Neutrophil (primary cell): ENCODE results near the gene CHKA.
A peak's percentile ranks its signal among the peaks of the same experiment; 100 is the strongest.

Source experiments
- H3K27ac ChIP-seq: fragments of 200-600 bp; sonication (generic); 2 replicates; pipeline ENCODE4 v1.5.1; 2016; ENCODE audit warnings: mild to moderate bottlenecking, moderate library complexity
- H3K27me3 ChIP-seq: fragments of 200-600 bp; sonication (generic); 2 replicates; pipeline ENCODE4 v1.6.0; 2016; ENCODE audit warnings: mild to moderate bottlenecking
- H3K36me3 ChIP-seq: fragments of 200-600 bp; sonication (generic); 2 replicates; pipeline ENCODE4 v1.5.1; 2017
- H3K4me1 ChIP-seq, 2 experiments: fragments of 200-600 bp in 1 of 2; sonication (generic) in 1 of 2; 1 replicate in 1 of 2; 2 replicates in 1 of 2; pipeline versions ENCODE4 v1.5.1 to v1.6.1; 2013 to 2016; ENCODE audit warnings: low read depth in 1 of 2, low read length in 1 of 2, mild to moderate bottlenecking in 1 of 2, moderate library complexity in 1 of 2; ENCODE audit not compliant: control insufficient read depth in 1 of 2, insufficient read depth in 1 of 2
- H3K4me3 ChIP-seq, 2 experiments: fragments of 200-600 bp in 1 of 2; sonication (generic) in 1 of 2; 1 replicate in 1 of 2; 2 replicates in 1 of 2; pipeline ENCODE4 v1.5.1; 2013 to 2016; ENCODE audit warnings: low read depth in 1 of 2, low read length in 1 of 2, mild to moderate bottlenecking in 1 of 2, moderate library complexity in 1 of 2
- H3K9me3 ChIP-seq: fragments of 200-600 bp; sonication (generic); 2 replicates; pipeline ENCODE4 v1.5.1; 2016
- CTCF ChIP-seq: fragments of 200-600 bp; sonication (generic); IDR thresholded peaks from 2 replicates; pipeline ENCODE4 v1.5.1; 2016; ENCODE audit warnings: antibody characterized with exemption

CHKA gene

GRCh38 chr11:68014947-68015447, 106.2 kb downstream of the CHKA start:
- peak overlapping the region; percentile 95 for H3K27ac ChIP-seq
- peaks cover 46 to 47% of the 10 kb centered on the region in 2 experiments for H3K4me1 ChIP-seq
- H3K27me3 ChIP-seq: no peaks in the 10 kb centered on the region

GRCh38 chr11:68014157-68014946, 106.8 kb downstream of the CHKA start:
- no peaks in the 10 kb centered on the region for H3K27me3 ChIP-seq
- no peak overlapping the region for H3K4me3 ChIP-seq
- peak overlapping the region; percentile 95 for H3K27ac ChIP-seq
- TF ChIP-seq CTCF: no peak
- no peaks in the 10 kb centered on the region for H3K9me3 ChIP-seq
- peaks cover 53 to 54% of the 10 kb centered on the region in 2 experiments for H3K4me1 ChIP-seq
- peaks cover 50% of the 10 kb centered on the region for H3K36me3 ChIP-seq

More at GRCh38 chr11:68014947-68015447, 106.2 kb downstream of the CHKA start:
- no peak for TF ChIP-seq CTCF
- Histone ChIP-seq H3K4me3 (no peak overlapping the region), H3K36me3 (peaks cover 56% of the 10 kb centered on the region), H3K9me3 (no peaks in the 10 kb centered on the region)

- peaks cover 60% of the 10 kb centered on the region in 2 experiments for H3K4me1 ChIP-seq
- no peak overlapping the region for H3K4me3 ChIP-seq
- TF ChIP-seq CTCF: no peak
- H3K27me3 ChIP-seq: no peaks in the 10 kb centered on the region
- H3K27ac ChIP-seq: peak overlapping the region; percentile 95
- no peaks in the 10 kb centered on the region for H3K9me3 ChIP-seq
- H3K36me3 ChIP-seq: peaks cover 43% of the 10 kb centered on the region
Measured at GRCh38 chr11:68013611-68014156, 107.5 kb downstream of the CHKA start.

GRCh38 chr11:68012843-68013610, 108.2 kb downstream of the CHKA start:
- H3K27ac ChIP-seq: peak overlapping the region; percentile 95
- no peaks in the 10 kb centered on the region for H3K9me3 ChIP-seq
- H3K36me3 ChIP-seq: peaks cover 36% of the 10 kb centered on the region
- peaks cover 65 to 67% of the 10 kb centered on the region in 2 experiments for H3K4me1 ChIP-seq
- TF ChIP-seq CTCF: no peak
- no peaks in the 10 kb centered on the region for H3K27me3 ChIP-seq
- H3K4me3 ChIP-seq: peak overlapping the region in 1 of 2 experiments; percentile 74

- Histone ChIP-seq H3K27me3 (no peaks in the 10 kb centered on the region), H3K9me3 (no peaks in the 10 kb centered on the region), H3K4me1 (peaks cover 65 to 67% of the 10 kb centered on the region in 2 experiments), H3K27ac (peak overlapping the region; percentile 95), H3K36me3 (peaks cover 28% of the 10 kb centered on the region), H3K4me3 (peak overlapping the region; percentile 74 to 78)
- TF ChIP-seq CTCF: no peak
Measured at GRCh38 chr11:68012044-68012842, 108.9 kb downstream of the CHKA start.
